Activated naive CD8-positive, alpha-beta T cell treated with anti-CD3 and anti-CD28 coated beads, Interleukin-2, amount 10 ng/mL, durations not matched to agents 7 days and 5 days (primary cell): ENCODE measurements around the gene CFAP97. TPM values are rescaled to one million over a fixed set of nuclear protein-coding genes. Genes with fewer than 3 reads are reported as not detected.
"Not testable (repeated sequence)": the region's sequence is repeated elsewhere in the genome, so short reads cannot be mapped to it uniquely, and the experiment has no call there.

Experiments used
- ATAC-seq: fragments of 150-1000 bp; cut with Tn5 transposase; one replicate; pipeline ENCODE4 v1.10.0; 2021; ENCODE audit warnings: low read depth, moderate library complexity
- POLR2A ChIA-PET: fragments of 350-600 bp; sonication (Branson Sonifier 250); formaldehyde crosslinking; loops from one replicate; lab custom pipeline; 2021; ENCODE audit warnings: antibody characterized with exemption; lab: Charles Lee
- DNase-seq: peaks from one replicate; pipeline ENCODE4 v3.0.0; 2021
- H3K27ac Mint-ChIP-seq: one replicate; pipeline ENCODE4 v1.8.0; 2022; ENCODE audit warnings: mild to moderate bottlenecking, mixed read lengths
- H3K27me3 Mint-ChIP-seq: one replicate; pipeline ENCODE4 v1.8.0; 2022; ENCODE audit warnings: mild to moderate bottlenecking, moderate library complexity, mixed read lengths
- H3K36me3 Mint-ChIP-seq: one replicate; pipeline ENCODE4 v1.8.0; 2021; ENCODE audit warnings: mild to moderate bottlenecking, mixed read lengths
- H3K4me1 Mint-ChIP-seq: one replicate; pipeline ENCODE4 v1.8.0; 2021; ENCODE audit warnings: mixed read lengths
- H3K4me3 Mint-ChIP-seq: one replicate; pipeline ENCODE4 v1.8.0; 2022; ENCODE audit warnings: mild to moderate bottlenecking, moderate library complexity, mixed read lengths
- H3K9me3 Mint-ChIP-seq: one replicate; pipeline ENCODE4 v1.8.0; 2021; ENCODE audit warnings: mixed read lengths
- total RNA-seq, 2 experiments: library from RNA; stranded (reverse); gene quantifications; one replicate each; pipeline ENCODE4 v1.2.3, GENCODE V29; 2021

The CFAP97 gene
- total RNA-seq, 2 experiments from 2014 or later: 30.3 to 30.5 TPM

- ATAC-seq: no peak
- Mint-ChIP-seq H3K9me3 (no peaks in the 10 kb centered on the region), H3K4me3 (no peak overlapping the region), H3K4me1 (peaks cover 1% of the 10 kb centered on the region), H3K27ac (no peak overlapping the region), H3K36me3 (no peaks in the 10 kb centered on the region), H3K27me3 (peaks cover 47% of the 10 kb centered on the region)
- DNase-seq: no peak
- POLR2A ChIA-PET: no interaction called here
These were observed 66.4 kb downstream of the CFAP97 start for GRCh38 chr4:185137233-185137925.

DNA sequence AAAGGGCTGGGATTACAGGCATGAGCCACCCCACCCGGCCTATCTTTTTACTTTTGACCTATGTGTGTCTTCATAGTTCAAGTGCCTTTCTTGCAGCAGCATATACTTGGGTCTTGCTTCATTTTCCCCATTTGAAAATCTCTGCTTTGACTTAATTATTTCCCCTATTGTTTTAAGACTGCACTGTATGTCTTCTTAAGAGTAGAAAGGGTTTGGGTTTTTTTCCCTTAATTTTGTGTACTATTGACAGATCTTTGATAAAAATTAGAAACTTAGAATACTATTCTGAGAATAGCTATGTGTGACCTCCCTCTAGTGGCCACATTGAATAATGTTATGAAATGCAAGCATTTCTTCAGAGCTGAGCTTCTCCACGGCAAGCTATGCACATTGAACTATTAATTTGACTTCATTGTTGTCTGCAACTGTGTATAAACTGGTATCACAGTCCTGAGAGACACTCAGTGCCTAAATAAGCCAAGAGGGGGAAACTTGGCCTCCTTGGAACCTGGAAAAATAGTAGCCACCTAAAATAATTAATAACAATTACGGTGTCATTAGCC, 69.4 kb downstream of the CFAP97 start:
- POLR2A ChIA-PET: interaction anchor here (0.6 kb wide), 1 partner anchor 389 kb away, joined by 3 read pairs; no protein-coding TSS in a partner anchor
- no peak overlapping the region for H3K4me3 Mint-ChIP-seq
- DNase-seq (no peak), ATAC-seq (peak; percentile 63)
- no peaks in the 10 kb centered on the region for H3K36me3 Mint-ChIP-seq
- peaks cover 52% of the 10 kb centered on the region for H3K27me3 Mint-ChIP-seq
- H3K4me1 Mint-ChIP-seq: no peaks in the 10 kb centered on the region
- H3K27ac Mint-ChIP-seq: no peak overlapping the region
- H3K9me3 Mint-ChIP-seq: no peaks in the 10 kb centered on the region

- Mint-ChIP-seq H3K9me3 (no peaks in the 10 kb centered on the region), H3K4me1 (peaks cover 4% of the 10 kb centered on the region), H3K36me3 (no peaks in the 10 kb centered on the region), H3K27ac (no peak overlapping the region), H3K27me3 (peaks cover 65% of the 10 kb centered on the region), H3K4me3 (peak overlapping the region; percentile 62)
- peak; percentile 50 for DNase-seq
- POLR2A ChIA-PET: interaction anchor here (0.6 kb wide), 1 partner anchor 266 kb away, joined by 3 read pairs; no protein-coding TSS in a partner anchor
- peak; percentile 55 for ATAC-seq
These were observed 75.3 kb downstream of the CFAP97 start for GRCh38 chr4:185128272-185129119.

- peak; percentile 38 for DNase-seq
- Mint-ChIP-seq H3K27ac (no peak overlapping the region), H3K27me3 (peaks cover 72% of the 10 kb centered on the region), H3K36me3 (no peaks in the 10 kb centered on the region), H3K4me1 (peaks cover 10% of the 10 kb centered on the region), H3K4me3 (peak overlapping the region; percentile 58), H3K9me3 (no peaks in the 10 kb centered on the region)
- ATAC-seq: no peak
- POLR2A ChIA-PET: interaction anchor here (0.5 kb wide), 1 partner anchor 109 kb away, joined by 3 read pairs; the partner anchor contains the start of gene HELT
These were observed 76.5 kb downstream of the CFAP97 start for GRCh38 chr4:185127021-185127925.

GRCh38 chr4:185124006-185124405, 79.8 kb downstream of the CFAP97 start:
- no peak for ATAC-seq
- Mint-ChIP-seq H3K27ac (no peak overlapping the region), H3K27me3 (peaks cover 59% of the 10 kb centered on the region), H3K36me3 (no peaks in the 10 kb centered on the region), H3K4me3 (no peak overlapping the region), H3K4me1 (peaks cover 8% of the 10 kb centered on the region), H3K9me3 (no peaks in the 10 kb centered on the region)
- POLR2A ChIA-PET: no interaction called here
- DNase-seq: no peak

GRCh38 chr4:185122681-185123345, 81.0 kb downstream of the CFAP97 start:
- H3K9me3 Mint-ChIP-seq: no peaks in the 10 kb centered on the region
- peaks cover 54% of the 10 kb centered on the region for H3K27me3 Mint-ChIP-seq
- POLR2A ChIA-PET: no interaction called here
- H3K4me3 Mint-ChIP-seq: no peak overlapping the region
- no peak overlapping the region for H3K27ac Mint-ChIP-seq
- H3K4me1 Mint-ChIP-seq: peaks cover 6% of the 10 kb centered on the region
- no peaks in the 10 kb centered on the region for H3K36me3 Mint-ChIP-seq
- no peak for DNase-seq
- ATAC-seq: no peak

- Mint-ChIP-seq H3K4me3 (no peak overlapping the region), H3K9me3 (no peaks in the 10 kb centered on the region), H3K27ac (no peak overlapping the region), H3K27me3 (peaks cover 48% of the 10 kb centered on the region), H3K4me1 (peaks cover 6% of the 10 kb centered on the region), H3K36me3 (no peaks in the 10 kb centered on the region)
- DNase-seq (no peak), ATAC-seq (no peak)
- POLR2A ChIA-PET: no interaction called here
These were observed 83.2 kb downstream of the CFAP97 start for GRCh38 chr4:185120631-185120946.

- Mint-ChIP-seq H3K36me3 (no peaks in the 10 kb centered on the region), H3K27me3 (peaks cover 43% of the 10 kb centered on the region), H3K4me1 (peaks cover 6% of the 10 kb centered on the region), H3K9me3 (no peaks in the 10 kb centered on the region), H3K27ac (no peak overlapping the region), H3K4me3 (no peak overlapping the region)
- POLR2A ChIA-PET: no interaction called here
- no peak for ATAC-seq
- no peak for DNase-seq
These were observed 83.7 kb downstream of the CFAP97 start for GRCh38 chr4:185119927-185120630.

- H3K36me3 Mint-ChIP-seq, H3K27ac Mint-ChIP-seq, ATAC-seq, H3K9me3 Mint-ChIP-seq, POLR2A ChIA-PET, DNase-seq, H3K4me3 Mint-ChIP-seq, H3K4me1 Mint-ChIP-seq: not testable (repeated sequence)
- H3K27me3 Mint-ChIP-seq: peaks cover 38% of the 10 kb centered on the region
These were observed 84.3 kb downstream of the CFAP97 start for GRCh38 chr4:185119467-185119866.

DNA sequence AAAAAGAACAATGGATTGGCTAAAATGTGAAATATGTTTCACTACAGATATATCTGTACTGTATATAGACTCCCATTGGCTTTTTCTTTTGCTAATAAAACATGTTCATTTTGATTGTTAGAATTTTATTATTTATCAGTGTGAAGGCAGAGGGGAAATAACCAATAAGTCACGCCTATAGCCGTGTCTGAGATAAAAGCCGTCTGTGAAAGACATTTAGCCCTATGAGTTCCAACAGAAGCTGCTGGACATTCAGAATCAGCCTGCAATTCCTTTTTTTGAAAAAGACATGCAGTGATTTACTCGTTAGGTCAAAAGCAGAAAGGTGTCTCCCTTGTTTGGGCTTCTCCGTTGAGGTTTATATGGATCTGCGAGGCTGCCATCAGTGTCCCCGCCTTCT, 84.9 kb downstream of the CFAP97 start:
- Mint-ChIP-seq H3K4me1 (peaks cover 6% of the 10 kb centered on the region), H3K27ac (no peak overlapping the region), H3K36me3 (no peaks in the 10 kb centered on the region), H3K9me3 (no peaks in the 10 kb centered on the region), H3K27me3 (peaks cover 36% of the 10 kb centered on the region), H3K4me3 (no peak overlapping the region)
- DNase-seq: no peak
- POLR2A ChIA-PET: no interaction called here
- no peak for ATAC-seq

GRCh38 chr4:185117300-185117934, 86.4 kb downstream of the CFAP97 start:
- ATAC-seq (no peak), DNase-seq (no peak)
- POLR2A ChIA-PET: no interaction called here
- Mint-ChIP-seq H3K27ac (no peak overlapping the region), H3K9me3 (no peaks in the 10 kb centered on the region), H3K4me1 (no peaks in the 10 kb centered on the region), H3K36me3 (no peaks in the 10 kb centered on the region), H3K27me3 (peaks cover 28% of the 10 kb centered on the region), H3K4me3 (no peak overlapping the region)

- no peaks in the 10 kb centered on the region for H3K36me3 Mint-ChIP-seq
- H3K27me3 Mint-ChIP-seq: peaks cover 25% of the 10 kb centered on the region
- H3K27ac Mint-ChIP-seq: no peak overlapping the region
- H3K4me1 Mint-ChIP-seq: no peaks in the 10 kb centered on the region
- POLR2A ChIA-PET: no interaction called here
- DNase-seq (no peak), ATAC-seq (no peak)
- H3K9me3 Mint-ChIP-seq: no peaks in the 10 kb centered on the region
- H3K4me3 Mint-ChIP-seq: no peak overlapping the region
These were observed 88.0 kb downstream of the CFAP97 start for GRCh38 chr4:185115827-185116232.
